HG03469 (cell line): ENCODE measurements around the gene SEC23B.
"Not testable (repeated sequence)": the region's sequence is repeated elsewhere in the genome, so short reads cannot be mapped to it uniquely, and the experiment has no call there.

Experiments
- ATAC-seq: cut with Tn5 transposase; IDR thresholded peaks from one replicate; pipeline ENCODE4 v1.9.1; 2021; ENCODE audit warnings: mild to moderate bottlenecking, moderate library complexity, moderate number of reproducible peaks; ENCODE audit not compliant: unreplicated experiment

SEC23B gene

GRCh38 chr20:18524646-18525045 is 16.9 kb downstream of the SEC23B start:
- no peak for ATAC-seq

GRCh38 chr20:18526761-18527160 is 19.0 kb downstream of the SEC23B start:
- ATAC-seq, result not testable (repeated sequence)

- ATAC-seq, result no peak
These were observed 19.6 kb downstream of the SEC23B start for GRCh38 chr20:18527339-18527738.

- ATAC-seq, result no peak
These were observed 20.1 kb downstream of the SEC23B start for GRCh38 chr20:18527836-18528235.

GRCh38 chr20:18529041-18529440 is 21.3 kb downstream of the SEC23B start:
- no peak for ATAC-seq

- no peak for ATAC-seq
These were observed 24.9 kb downstream of the SEC23B start for GRCh38 chr20:18532626-18533025.

GRCh38 chr20:18533491-18533890 is 25.8 kb downstream of the SEC23B start:
- ATAC-seq, result no peak

- ATAC-seq, result no peak
These were observed 26.4 kb downstream of the SEC23B start for GRCh38 chr20:18533978-18534644.

GRCh38 chr20:18537651-18538050 is 29.9 kb downstream of the SEC23B start:
- no peak for ATAC-seq

- ATAC-seq, result no peak
These were observed 34.0 kb downstream of the SEC23B start for GRCh38 chr20:18541741-18542140.

- ATAC-seq, result no peak
These were observed 35.5 kb downstream of the SEC23B start for GRCh38 chr20:18543216-18543615.

GRCh38 chr20:18543932-18544331 is 36.2 kb downstream of the SEC23B start:
- ATAC-seq, result no peak

- ATAC-seq, result no peak
These were observed 37.8 kb downstream of the SEC23B start for GRCh38 chr20:18545566-18545965.

- ATAC-seq, result no peak
These were observed 40.7 kb downstream of the SEC23B start for GRCh38 chr20:18548465-18548864.

GRCh38 chr20:18553746-18554145 is 46.0 kb downstream of the SEC23B start:
- no peak for ATAC-seq

GRCh38 chr20:18566892-18567738 is 59.4 kb downstream of the SEC23B start, which contains the start of gene SMIM26:
Gene SMIM26, plus strand, starts transcription at chr20:18567432. Its CDS starts 47 bp downstream, at chr20:18567479.
- peak; percentile 97 for ATAC-seq

- no peak for ATAC-seq
These were observed 60.0 kb downstream of the SEC23B start for GRCh38 chr20:18567739-18568091.

GRCh38 chr20:18571009-18571408 is 63.3 kb downstream of the SEC23B start:
- no peak for ATAC-seq

GRCh38 chr20:18571578-18571977 is 63.8 kb downstream of the SEC23B start:
- ATAC-seq, result no peak

GRCh38 chr20:18577942-18578341 is 70.2 kb downstream of the SEC23B start:
- no peak for ATAC-seq

- no peak for ATAC-seq
These were observed 70.8 kb downstream of the SEC23B start for GRCh38 chr20:18578581-18578980.

- no peak for ATAC-seq
These were observed 72.3 kb downstream of the SEC23B start for GRCh38 chr20:18580012-18580411.
